KMS-11 (cell line): Measurements from ENCODE around the gene CACNB2.

Experiments used
- H2AFZ ChIP-seq: fragments of 200-600 bp; sonication (generic); 2 replicates; pipeline ENCODE4 v1.6.1; 2016; ENCODE audit warnings: antibody characterized with exemption, mixed run types, low read depth
- H3K27ac ChIP-seq: fragments of 200-600 bp; sonication (generic); 2 replicates; pipeline ENCODE4 v1.6.1; 2016; ENCODE audit warnings: mild to moderate bottlenecking, mixed run types
- H3K27me3 ChIP-seq: fragments of 200-600 bp; sonication (generic); 2 replicates; pipeline ENCODE4 v1.6.1; 2017; ENCODE audit warnings: mild to moderate bottlenecking, low read depth, mixed run types, moderate library complexity; ENCODE audit not compliant: insufficient read depth
- H3K36me3 ChIP-seq: fragments of 200-600 bp; sonication (generic); 2 replicates; pipeline ENCODE4 v1.6.1; 2017; ENCODE audit warnings: mild to moderate bottlenecking, mixed run types; ENCODE audit not compliant: insufficient read depth
- H3K4me1 ChIP-seq: fragments of 200-600 bp; sonication (generic); 2 replicates; pipeline ENCODE4 v1.6.1; 2016; ENCODE audit warnings: mild to moderate bottlenecking, low read depth, mixed run types; ENCODE audit not compliant: poor library complexity, severe bottlenecking
- H3K4me2 ChIP-seq: fragments of 200-600 bp; sonication (generic); 2 replicates; pipeline ENCODE4 v1.7.0; 2016; ENCODE audit warnings: mild to moderate bottlenecking, mixed run types
- H3K4me3 ChIP-seq: fragments of 200-600 bp; sonication (generic); IDR thresholded peaks from 2 replicates; pipeline ENCODE4 v1.6.1; 2017; ENCODE audit warnings: low read depth, low read length, mixed read lengths; ENCODE audit not compliant: insufficient read depth
- H3K79me2 ChIP-seq: fragments of 200-600 bp; sonication (generic); 2 replicates; pipeline ENCODE4 v1.6.1; 2016; ENCODE audit warnings: low read depth, mixed run types; ENCODE audit not compliant: insufficient read depth
- H3K9ac ChIP-seq: fragments of 200-600 bp; sonication (generic); 2 replicates; pipeline ENCODE4 v1.6.1; 2016; ENCODE audit warnings: mild to moderate bottlenecking, mixed run types
- H4K20me1 ChIP-seq: fragments of 200-600 bp; sonication (generic); 2 replicates; pipeline ENCODE4 v1.6.1; 2016; ENCODE audit warnings: mild to moderate bottlenecking, mixed run types; ENCODE audit not compliant: insufficient read depth
- TF ChIP-seq, protein P1 (sequence below): fragments of 200-600 bp; sonication (generic); conservative IDR thresholded peaks from 2 replicates; pipeline ENCODE4 v1.6.1; 2017; ENCODE audit warnings: low read depth, mild to moderate bottlenecking, antibody characterized with exemption, low read length, moderate library complexity, mixed read lengths

CACNB2 gene

GRCh38 chr10:18298256-18298655, 158.0 kb downstream of the CACNB2 start:
- Histone ChIP-seq H4K20me1 (no peaks in the 10 kb centered on the region), H3K4me3 (no peak overlapping the region), H3K27me3 (no peaks in the 10 kb centered on the region), H3K9ac (no peak overlapping the region), H3K79me2 (no peaks in the 10 kb centered on the region), H3K4me2 (no peak overlapping the region), H2AFZ (no peak overlapping the region), H3K36me3 (no peaks in the 10 kb centered on the region), H3K27ac (no peak overlapping the region), H3K4me1 (no peaks in the 10 kb centered on the region)
- TF ChIP-seq, protein P1, sequence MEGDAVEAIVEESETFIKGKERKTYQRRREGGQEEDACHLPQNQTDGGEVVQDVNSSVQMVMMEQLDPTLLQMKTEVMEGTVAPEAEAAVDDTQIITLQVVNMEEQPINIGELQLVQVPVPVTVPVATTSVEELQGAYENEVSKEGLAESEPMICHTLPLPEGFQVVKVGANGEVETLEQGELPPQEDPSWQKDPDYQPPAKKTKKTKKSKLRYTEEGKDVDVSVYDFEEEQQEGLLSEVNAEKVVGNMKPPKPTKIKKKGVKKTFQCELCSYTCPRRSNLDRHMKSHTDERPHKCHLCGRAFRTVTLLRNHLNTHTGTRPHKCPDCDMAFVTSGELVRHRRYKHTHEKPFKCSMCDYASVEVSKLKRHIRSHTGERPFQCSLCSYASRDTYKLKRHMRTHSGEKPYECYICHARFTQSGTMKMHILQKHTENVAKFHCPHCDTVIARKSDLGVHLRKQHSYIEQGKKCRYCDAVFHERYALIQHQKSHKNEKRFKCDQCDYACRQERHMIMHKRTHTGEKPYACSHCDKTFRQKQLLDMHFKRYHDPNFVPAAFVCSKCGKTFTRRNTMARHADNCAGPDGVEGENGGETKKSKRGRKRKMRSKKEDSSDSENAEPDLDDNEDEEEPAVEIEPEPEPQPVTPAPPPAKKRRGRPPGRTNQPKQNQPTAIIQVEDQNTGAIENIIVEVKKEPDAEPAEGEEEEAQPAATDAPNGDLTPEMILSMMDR = no peak

- no peak overlapping the region for H3K4me2 ChIP-seq
- H3K27me3 ChIP-seq = no peaks in the 10 kb centered on the region
- no peak overlapping the region for H3K4me3 ChIP-seq
- H2AFZ ChIP-seq = no peak overlapping the region
- no peaks in the 10 kb centered on the region for H3K36me3 ChIP-seq
- H4K20me1 ChIP-seq = no peaks in the 10 kb centered on the region
- no peak overlapping the region for H3K9ac ChIP-seq
- H3K79me2 ChIP-seq = no peaks in the 10 kb centered on the region
- H3K4me1 ChIP-seq = no peaks in the 10 kb centered on the region
- TF ChIP-seq, protein P1 = no peak
- H3K27ac ChIP-seq = no peak overlapping the region
Measured at GRCh38 chr10:18303851-18304801, 163.9 kb downstream of the CACNB2 start.

DNA sequence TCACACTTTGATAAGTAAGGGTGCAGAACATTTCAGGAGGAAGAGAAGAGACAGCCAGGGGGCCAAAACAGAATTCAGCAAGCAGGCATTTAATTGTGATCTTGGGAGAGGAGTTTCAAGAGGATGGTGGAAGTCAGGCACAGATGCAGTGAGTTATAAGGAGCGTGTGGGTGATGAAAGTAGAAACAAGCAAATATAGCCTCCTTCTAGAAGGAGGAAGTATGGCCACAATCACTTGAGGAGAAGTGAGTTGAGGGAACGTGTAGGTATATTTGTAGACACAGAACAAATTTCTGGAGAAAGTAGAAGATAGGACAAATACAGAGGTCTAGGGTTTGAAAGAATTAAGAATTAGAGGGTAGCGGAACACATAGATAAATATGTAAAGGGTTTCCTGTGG, 165.8 kb downstream of the CACNB2 start:
- Histone ChIP-seq H3K4me2 (no peak overlapping the region), H3K4me1 (no peaks in the 10 kb centered on the region), H3K27me3 (no peaks in the 10 kb centered on the region), H3K27ac (no peak overlapping the region), H3K4me3 (no peak overlapping the region), H4K20me1 (no peaks in the 10 kb centered on the region), H3K79me2 (no peaks in the 10 kb centered on the region), H2AFZ (no peak overlapping the region), H3K9ac (no peak overlapping the region), H3K36me3 (no peaks in the 10 kb centered on the region)
- TF ChIP-seq, protein P1 = no peak

- Histone ChIP-seq H3K9ac (no peak overlapping the region), H3K4me1 (no peaks in the 10 kb centered on the region), H4K20me1 (no peaks in the 10 kb centered on the region), H3K79me2 (no peaks in the 10 kb centered on the region), H3K36me3 (no peaks in the 10 kb centered on the region), H2AFZ (no peak overlapping the region), H3K4me2 (no peak overlapping the region), H3K27me3 (no peaks in the 10 kb centered on the region), H3K4me3 (no peak overlapping the region), H3K27ac (no peak overlapping the region)
- TF ChIP-seq, protein P1 = no peak
Measured at GRCh38 chr10:18308600-18308999, 168.4 kb downstream of the CACNB2 start.
